Stimulated activated naive CD8-positive, alpha-beta T cell treated with anti-CD3 and anti-CD28 coated beads, Interleukin-15, amount 100 ng/mL, for 72 hours (primary cell): ENCODE results near the gene TMEM190.
A peak's percentile ranks its signal among the peaks of the same experiment; 100 is the strongest.
"Not testable (repeated sequence)": the region's sequence is repeated elsewhere in the genome, so short reads cannot be mapped to it uniquely, and the experiment has no call there.

Experiments used
- ATAC-seq: fragments of 150-1000 bp; cut with Tn5 transposase; 2 replicates; pipeline ENCODE4 v1.10.0; 2021; ENCODE audit warnings: mild to moderate bottlenecking, moderate library complexity
- DNase-seq, 2 donors: peaks; one replicate each; pipeline ENCODE4 v3.0.0; 2021 to 2022
- H3K27ac Mint-ChIP-seq, 2 donors: one replicate each; pipeline ENCODE4 v1.8.0; 2022; ENCODE audit warnings: mild to moderate bottlenecking in 2 of 2, mixed read lengths in 2 of 2, moderate library complexity in 2 of 2
- H3K27me3 Mint-ChIP-seq: one replicate; pipeline ENCODE4 v1.8.0; 2022; ENCODE audit warnings: mixed read lengths
- H3K4me1 Mint-ChIP-seq: one replicate; pipeline ENCODE4 v1.8.0; 2022; ENCODE audit warnings: mild to moderate bottlenecking, mixed read lengths
- H3K4me3 Mint-ChIP-seq, 2 donors: one replicate each; pipeline ENCODE4 v1.8.0; 2022; ENCODE audit warnings: mild to moderate bottlenecking in 2 of 2, mixed read lengths in 2 of 2, moderate library complexity in 1 of 2
- H3K9me3 Mint-ChIP-seq, 2 donors: one replicate each; pipeline ENCODE4 v1.8.0; 2022; ENCODE audit warnings: mixed read lengths in 2 of 2

The TMEM190 gene

GRCh38 chr19:55376241-55376933, at the start of gene TMEM190:
Gene TMEM190 (plus strand): TSS chr19:55376826. CDS start chr19:55376854, 28 bp downstream.
- Mint-ChIP-seq H3K4me3 (no peak within 1 kb of the TSS), H3K27ac (no peak within 1 kb of the TSS), H3K27me3 (peaks cover 47% of the 10 kb centered on the region), H3K4me1 (peaks cover 34% of the 10 kb centered on the region), H3K9me3 (no peaks in the 10 kb centered on the region)
- DNase-seq = no peak
- ATAC-seq = no peak

DNA sequence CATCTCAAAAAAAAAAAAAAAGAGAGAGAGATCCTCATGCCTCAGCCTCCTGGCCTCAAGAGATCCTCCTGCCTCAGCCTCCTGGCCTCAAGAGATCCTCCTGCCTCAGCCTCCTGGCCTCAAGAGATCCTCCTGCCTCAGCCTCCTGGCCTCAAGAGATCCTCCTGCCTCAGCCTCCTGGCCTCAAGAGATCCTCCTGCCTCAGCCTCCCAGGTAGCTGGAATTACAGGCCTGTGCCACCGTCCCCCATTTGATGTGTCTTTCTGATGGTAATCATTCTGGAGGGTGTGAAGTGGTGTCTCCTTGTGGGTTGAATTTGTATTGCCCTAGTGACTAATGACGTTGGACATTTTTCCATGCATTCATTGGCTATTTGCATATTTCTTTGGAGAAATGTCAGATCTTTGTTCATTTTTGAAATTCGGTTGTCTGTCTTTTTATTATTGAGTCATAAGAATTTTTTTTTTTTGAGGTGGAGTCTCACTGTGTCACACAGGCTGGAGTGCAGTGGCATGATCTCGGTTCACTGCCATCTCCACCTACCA, 47.8 kb upstream of the TMEM190 start:
- not testable (repeated sequence) for DNase-seq, H3K27ac Mint-ChIP-seq, H3K9me3 Mint-ChIP-seq, H3K4me3 Mint-ChIP-seq, ATAC-seq, H3K4me1 Mint-ChIP-seq
- H3K27me3 Mint-ChIP-seq = peaks cover 15% of the 10 kb centered on the region

- not testable (repeated sequence) for H3K4me3 Mint-ChIP-seq, H3K27ac Mint-ChIP-seq, DNase-seq, H3K9me3 Mint-ChIP-seq, H3K4me1 Mint-ChIP-seq, ATAC-seq
- peaks cover 11% of the 10 kb centered on the region for H3K27me3 Mint-ChIP-seq
Measured at GRCh38 chr19:55329791-55330190, 46.8 kb upstream of the TMEM190 start.

GRCh38 chr19:55333870-55334269, 42.8 kb upstream of the TMEM190 start:
- peaks cover 7% of the 10 kb centered on the region for H3K4me1 Mint-ChIP-seq
- H3K27ac Mint-ChIP-seq = peak overlapping the region in 1 of 2 donors; percentile 23
- no peak for ATAC-seq
- H3K27me3 Mint-ChIP-seq = peaks cover 16% of the 10 kb centered on the region
- H3K4me3 Mint-ChIP-seq = no peak overlapping the region
- no peak for DNase-seq
- no peaks in the 10 kb centered on the region for H3K9me3 Mint-ChIP-seq

GRCh38 chr19:55336101-55336500, 40.5 kb upstream of the TMEM190 start:
- DNase-seq = no peak
- Mint-ChIP-seq H3K4me1 (peaks cover 9% of the 10 kb centered on the region), H3K4me3 (no peak overlapping the region), H3K27me3 (peaks cover 11% of the 10 kb centered on the region), H3K9me3 (no peaks in the 10 kb centered on the region), H3K27ac (no peak overlapping the region)
- no peak for ATAC-seq

GRCh38 chr19:55339105-55339888, 37.3 kb upstream of the TMEM190 start, which contains the start of gene KMT5C:
Gene KMT5C (plus strand): TSS chr19:55339876. CDS start chr19:55341937, 2,061 bp downstream.
- H3K27me3 Mint-ChIP-seq = peaks cover 11% of the 10 kb centered on the region
- ATAC-seq (peak; percentile 89), DNase-seq (peak; percentile 100)
- peak within 1 kb of the TSS; percentile 99 for H3K27ac Mint-ChIP-seq
- H3K4me1 Mint-ChIP-seq = peaks cover 17% of the 10 kb centered on the region
- no peaks in the 10 kb centered on the region for H3K9me3 Mint-ChIP-seq
- H3K4me3 Mint-ChIP-seq = peak within 1 kb of the TSS; percentile 96 to 98

- Mint-ChIP-seq H3K4me3 (peak overlapping the region; percentile 96 to 98), H3K4me1 (peaks cover 18% of the 10 kb centered on the region), H3K27ac (peak overlapping the region; percentile 91 to 97), H3K27me3 (peaks cover 11% of the 10 kb centered on the region), H3K9me3 (no peaks in the 10 kb centered on the region)
- no peak for ATAC-seq
- DNase-seq = peak in 1 of 2 donors; percentile 32
Measured at GRCh38 chr19:55339889-55340783, 36.5 kb upstream of the TMEM190 start.

DNA sequence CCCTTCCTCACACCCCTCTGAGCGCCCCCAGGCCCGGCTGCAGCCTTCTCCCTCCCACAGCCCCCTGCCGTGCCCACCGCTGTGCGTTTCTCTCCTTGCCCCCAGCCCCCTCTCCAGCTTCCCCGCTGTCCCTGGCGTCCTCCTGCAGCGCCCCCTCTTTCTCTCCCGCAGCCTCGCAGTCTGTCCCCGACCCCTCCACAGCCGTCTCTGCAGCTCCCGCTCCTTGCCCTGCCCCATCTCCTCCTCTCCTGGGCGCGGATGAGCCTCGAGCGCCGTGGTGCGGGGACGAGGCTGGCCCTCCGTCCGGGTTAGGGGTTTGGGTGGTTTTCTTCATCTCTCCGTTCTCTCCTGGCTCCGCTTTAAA, 35.9 kb upstream of the TMEM190 start:
- H3K4me1 Mint-ChIP-seq = peaks cover 23% of the 10 kb centered on the region
- ATAC-seq = no peak
- H3K4me3 Mint-ChIP-seq = peak overlapping the region; percentile 96 to 98
- no peaks in the 10 kb centered on the region for H3K9me3 Mint-ChIP-seq
- H3K27me3 Mint-ChIP-seq = peaks cover 11% of the 10 kb centered on the region
- peak overlapping the region; percentile 82 to 91 for H3K27ac Mint-ChIP-seq
- no peak for DNase-seq

- peak overlapping the region; percentile 82 to 91 for H3K27ac Mint-ChIP-seq
- peaks cover 11% of the 10 kb centered on the region for H3K27me3 Mint-ChIP-seq
- H3K4me3 Mint-ChIP-seq = peak overlapping the region; percentile 96 to 98
- peaks cover 23% of the 10 kb centered on the region for H3K4me1 Mint-ChIP-seq
- no peak for DNase-seq
- H3K9me3 Mint-ChIP-seq = no peaks in the 10 kb centered on the region
- ATAC-seq = no peak
Measured at GRCh38 chr19:55341171-55341588, 35.4 kb upstream of the TMEM190 start.

GRCh38 chr19:55341595-55342531, 34.8 kb upstream of the TMEM190 start:
- ATAC-seq = no peak
- no peaks in the 10 kb centered on the region for H3K9me3 Mint-ChIP-seq
- no peak overlapping the region for H3K27ac Mint-ChIP-seq
- peak overlapping the region; percentile 57 to 96 for H3K4me3 Mint-ChIP-seq
- no peak for DNase-seq
- peaks cover 5% of the 10 kb centered on the region for H3K27me3 Mint-ChIP-seq
- H3K4me1 Mint-ChIP-seq = peaks cover 23% of the 10 kb centered on the region

DNA sequence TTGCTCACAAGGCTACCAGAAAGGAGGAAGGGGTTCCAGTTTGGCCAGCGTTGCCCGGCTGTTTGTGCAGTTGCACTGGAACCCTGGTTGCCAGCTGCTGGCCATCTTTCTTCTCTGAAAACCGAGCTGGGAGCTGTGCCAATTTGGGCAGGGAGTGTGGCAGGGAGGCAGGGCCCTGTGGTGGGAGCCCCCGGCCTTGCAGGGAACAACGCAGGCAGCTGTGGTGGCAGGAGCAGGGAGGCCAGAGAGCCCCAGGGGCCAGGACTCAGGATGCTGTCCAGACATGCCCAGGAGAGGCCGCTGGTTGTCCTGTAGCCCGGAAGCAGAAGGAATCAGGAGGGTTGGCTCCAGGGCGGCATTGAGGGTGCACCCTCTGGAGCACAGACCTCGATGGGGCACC, 32.2 kb upstream of the TMEM190 start:
- Mint-ChIP-seq H3K4me1 (peaks cover 15% of the 10 kb centered on the region), H3K27me3 (no peaks in the 10 kb centered on the region), H3K27ac (peak overlapping the region in 1 of 2 donors; percentile 33), H3K4me3 (no peak overlapping the region), H3K9me3 (no peaks in the 10 kb centered on the region)
- no peak for ATAC-seq
- no peak for DNase-seq

DNA sequence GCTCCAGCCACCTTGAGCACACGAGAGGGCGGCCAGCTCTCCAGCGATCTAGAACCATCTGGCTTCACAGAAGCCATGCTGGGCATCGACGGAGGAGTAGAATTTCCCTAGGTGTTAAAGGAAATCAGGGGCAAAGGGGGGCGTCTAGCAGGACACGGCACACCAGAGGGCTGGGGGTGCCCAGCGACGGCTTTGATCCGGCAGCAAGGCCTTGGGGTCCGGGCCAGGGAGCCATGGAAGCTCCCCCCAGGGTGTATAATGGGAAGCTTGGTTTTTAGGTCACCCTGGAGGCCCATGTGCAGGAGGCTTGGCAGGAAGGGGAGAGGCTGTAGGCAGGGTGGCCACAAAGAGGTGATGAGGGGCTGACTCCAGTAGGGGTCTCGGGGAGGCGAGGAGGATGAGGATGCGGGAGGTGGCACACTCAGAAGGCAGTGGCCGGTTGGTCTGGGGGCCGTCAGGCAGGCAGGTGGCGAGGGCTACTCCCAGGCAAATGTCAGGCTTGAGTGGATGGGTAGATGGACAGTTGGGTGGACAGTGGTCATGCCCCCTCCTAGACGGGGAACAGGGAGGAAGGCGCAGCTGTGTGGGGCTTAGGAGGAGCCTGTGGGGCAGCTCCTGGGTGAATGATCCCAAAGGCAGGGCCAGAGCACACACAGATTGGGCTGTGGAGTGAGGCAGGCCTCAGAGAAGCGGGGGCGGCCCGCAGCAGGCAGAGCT, 31.4 kb upstream of the TMEM190 start:
- Mint-ChIP-seq H3K4me1 (peaks cover 15% of the 10 kb centered on the region), H3K9me3 (no peaks in the 10 kb centered on the region), H3K27ac (peak overlapping the region in 1 of 2 donors; percentile 9), H3K4me3 (no peak overlapping the region), H3K27me3 (no peaks in the 10 kb centered on the region)
- ATAC-seq (no peak), DNase-seq (no peak)

- Mint-ChIP-seq H3K27me3 (peaks cover 3% of the 10 kb centered on the region), H3K4me1 (peaks cover 15% of the 10 kb centered on the region), H3K4me3 (no peak overlapping the region), H3K9me3 (no peaks in the 10 kb centered on the region), H3K27ac (no peak overlapping the region)
- no peak for ATAC-seq
- no peak for DNase-seq
Measured at GRCh38 chr19:55345818-55346724, 30.6 kb upstream of the TMEM190 start.
